GM10266 (cell line): ENCODE data around the gene BMP5.

ENCODE experiments used
- DNase-seq: peaks from one replicate; pipeline ENCODE4 v3.0.0; 2012; ENCODE audit errors: extremely low spot score
- CTCF ChIP-seq: IDR thresholded peaks from 2 replicates; pipeline ENCODE4 v1.5.1; 2012; ENCODE audit warnings: mild to moderate bottlenecking, low read depth; ENCODE audit not compliant: control insufficient read depth, insufficient read depth; ENCODE audit errors: missing control alignments

Gene BMP5

GRCh38 chr6:55778705-55779104 lies 96.7 kb downstream of the BMP5 start:
- no peak for DNase-seq
- no peak for TF ChIP-seq CTCF

- TF ChIP-seq CTCF: no peak
- DNase-seq: no peak
These were observed 97.9 kb downstream of the BMP5 start for GRCh38 chr6:55777469-55777868.

GRCh38 chr6:55776113-55776512 lies 99.3 kb downstream of the BMP5 start:
- DNase-seq: no peak
- no peak for TF ChIP-seq CTCF

- no peak for TF ChIP-seq CTCF
These were observed 100.4 kb downstream of the BMP5 start for GRCh38 chr6:55775029-55775318.

GRCh38 chr6:55774286-55775028 lies 100.9 kb downstream of the BMP5 start:
- DNase-seq: no peak
- no peak for TF ChIP-seq CTCF

More at GRCh38 chr6:55775029-55775318, 100.4 kb downstream of the BMP5 start:
- no peak for DNase-seq

GRCh38 chr6:55773620-55774216 lies 101.7 kb downstream of the BMP5 start:
- DNase-seq: no peak
- TF ChIP-seq CTCF: no peak

- no peak for TF ChIP-seq CTCF
- no peak for DNase-seq
These were observed 102.7 kb downstream of the BMP5 start for GRCh38 chr6:55772730-55773129.
